Loucy (cell line): ENCODE measurements around the gene TMCC3.

ENCODE experiments used
- EZH2phosphoT487 ChIP-seq: fragments of 200-600 bp; IDR thresholded peaks from 2 replicates; pipeline ENCODE4 v1.6.1; 2018; ENCODE audit warnings: antibody characterized with exemption, mild to moderate bottlenecking, moderate library complexity, borderline replicate concordance
- TF ChIP-seq, protein P1 (sequence below): fragments of 200-600 bp; sonication (generic); conservative IDR thresholded peaks from 2 replicates; pipeline ENCODE4 v1.5.1; 2014; ENCODE audit warnings: mild to moderate bottlenecking, antibody characterized with exemption, low read length

DNA sequence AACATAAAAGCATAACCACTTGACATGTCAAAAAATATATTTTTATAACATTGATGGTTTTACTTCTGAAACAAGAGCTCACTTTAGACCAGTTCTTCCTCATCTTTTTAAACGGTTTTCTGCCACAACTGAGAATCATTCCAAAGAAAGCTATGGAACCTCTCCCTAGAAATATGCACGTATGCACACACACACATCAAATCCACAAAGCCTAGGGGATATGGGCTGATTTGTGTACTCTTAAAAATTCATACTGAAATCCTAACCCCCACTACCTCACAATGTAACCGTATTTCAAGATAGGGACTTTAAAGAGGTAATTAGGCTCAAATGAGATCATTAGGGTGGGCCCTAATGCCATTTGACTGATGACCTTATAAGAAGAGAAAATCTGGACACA, 19.3 kb downstream of the TMCC3 start:
- TF ChIP-seq, protein P1, sequence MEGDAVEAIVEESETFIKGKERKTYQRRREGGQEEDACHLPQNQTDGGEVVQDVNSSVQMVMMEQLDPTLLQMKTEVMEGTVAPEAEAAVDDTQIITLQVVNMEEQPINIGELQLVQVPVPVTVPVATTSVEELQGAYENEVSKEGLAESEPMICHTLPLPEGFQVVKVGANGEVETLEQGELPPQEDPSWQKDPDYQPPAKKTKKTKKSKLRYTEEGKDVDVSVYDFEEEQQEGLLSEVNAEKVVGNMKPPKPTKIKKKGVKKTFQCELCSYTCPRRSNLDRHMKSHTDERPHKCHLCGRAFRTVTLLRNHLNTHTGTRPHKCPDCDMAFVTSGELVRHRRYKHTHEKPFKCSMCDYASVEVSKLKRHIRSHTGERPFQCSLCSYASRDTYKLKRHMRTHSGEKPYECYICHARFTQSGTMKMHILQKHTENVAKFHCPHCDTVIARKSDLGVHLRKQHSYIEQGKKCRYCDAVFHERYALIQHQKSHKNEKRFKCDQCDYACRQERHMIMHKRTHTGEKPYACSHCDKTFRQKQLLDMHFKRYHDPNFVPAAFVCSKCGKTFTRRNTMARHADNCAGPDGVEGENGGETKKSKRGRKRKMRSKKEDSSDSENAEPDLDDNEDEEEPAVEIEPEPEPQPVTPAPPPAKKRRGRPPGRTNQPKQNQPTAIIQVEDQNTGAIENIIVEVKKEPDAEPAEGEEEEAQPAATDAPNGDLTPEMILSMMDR: no peak
- no peak for TF ChIP-seq EZH2phosphoT487
